HG03571 (cell line): ENCODE data around the gene ASTN1.

Experiments
- ATAC-seq: cut with Tn5 transposase; IDR thresholded peaks from one replicate; pipeline ENCODE4 v1.9.1; 2021; ENCODE audit not compliant: unreplicated experiment

Gene ASTN1

GRCh38 chr1:176996456-176997090, 167.9 kb downstream of the ASTN1 start:
- ATAC-seq: no peak

- no peak for ATAC-seq
These were observed 169.4 kb downstream of the ASTN1 start for GRCh38 chr1:176994931-176995596.

- no peak for ATAC-seq
These were observed 170.9 kb downstream of the ASTN1 start for GRCh38 chr1:176993587-176993986.

GRCh38 chr1:176989754-176990153, 174.8 kb downstream of the ASTN1 start:
- ATAC-seq: no peak

GRCh38 chr1:176989023-176989422, 175.5 kb downstream of the ASTN1 start:
- ATAC-seq: no peak

GRCh38 chr1:176987016-176987415, 177.5 kb downstream of the ASTN1 start:
- no peak for ATAC-seq

- ATAC-seq: no peak
These were observed 180.8 kb downstream of the ASTN1 start for GRCh38 chr1:176983731-176984130.

- no peak for ATAC-seq
These were observed 187.7 kb downstream of the ASTN1 start for GRCh38 chr1:176976771-176977170.

- ATAC-seq: no peak
These were observed 188.3 kb downstream of the ASTN1 start for GRCh38 chr1:176976225-176976624.

- ATAC-seq: no peak
These were observed 199.8 kb downstream of the ASTN1 start for GRCh38 chr1:176964687-176965086.

GRCh38 chr1:176963181-176963580, 201.3 kb downstream of the ASTN1 start:
- no peak for ATAC-seq

- ATAC-seq: no peak
These were observed 202.8 kb downstream of the ASTN1 start for GRCh38 chr1:176961678-176962077.

- ATAC-seq: no peak
These were observed 205.2 kb downstream of the ASTN1 start for GRCh38 chr1:176959191-176959820.

- no peak for ATAC-seq
These were observed 206.9 kb downstream of the ASTN1 start for GRCh38 chr1:176957603-176958002.

- ATAC-seq: no peak
These were observed 210.3 kb downstream of the ASTN1 start for GRCh38 chr1:176954242-176954641.

GRCh38 chr1:176950736-176951324, 213.7 kb downstream of the ASTN1 start:
- no peak for ATAC-seq

GRCh38 chr1:176949033-176949662, 215.4 kb downstream of the ASTN1 start:
- ATAC-seq: peak; percentile 74

- ATAC-seq: no peak
These were observed 219.9 kb downstream of the ASTN1 start for GRCh38 chr1:176944606-176945005.

- ATAC-seq: no peak
These were observed 220.7 kb downstream of the ASTN1 start for GRCh38 chr1:176943783-176944182.

- no peak for ATAC-seq
These were observed 222.2 kb downstream of the ASTN1 start for GRCh38 chr1:176942346-176942745.

GRCh38 chr1:176939993-176940392, 224.5 kb downstream of the ASTN1 start:
- no peak for ATAC-seq
